K562 (cell line): ENCODE results near the gene ARFRP1. TPM values are rescaled to one million over a fixed set of nuclear protein-coding genes. Genes with fewer than 3 reads are reported as not detected.
A peak's percentile ranks its signal among the peaks of the same experiment; 100 is the strongest.

ENCODE experiments used
- EP300 ChIP-seq: IDR thresholded peaks from 2 replicates; pipeline ENCODE4 v1.6.1; 2012; ENCODE audit warnings: low read length, improper control_type of control experiment
- ESRRB ChIP-seq: fragments of 250-450 bp; sonication (Bioruptor Pico); IDR thresholded peaks from 2 replicates; pipeline ENCODE4 v1.5.0; 2020; ENCODE audit warnings: mild to moderate bottlenecking, moderate library complexity, borderline replicate concordance
- GABPB1 ChIP-seq: sonication (generic); formaldehyde crosslinking; IDR thresholded peaks from 2 replicates; pipeline ENCODE4 v1.8.0; 2022; ENCODE audit warnings: mild to moderate bottlenecking, missing genetic modification reagents
- KLF13 ChIP-seq: fragments of 450-650 bp; IDR thresholded peaks from 2 replicates; pipeline ENCODE4 v1.6.1; 2016; ENCODE audit warnings: missing genetic modification characterization, low read depth, mild to moderate bottlenecking, missing compliant biosample characterization, moderate library complexity, borderline replicate concordance
- L3MBTL2 ChIP-seq: fragments of 450-650 bp; IDR thresholded peaks from 2 replicates; pipeline ENCODE4 v1.6.1; 2016; ENCODE audit warnings: mild to moderate bottlenecking, moderate library complexity
- NCOA2 ChIP-seq, 2 experiments: fragments of 450-650 bp; IDR thresholded peaks; 2 replicates each; pipeline ENCODE4 v1.6.1; 2018; ENCODE audit warnings: mild to moderate bottlenecking in 2 of 2, moderate library complexity in 1 of 2; ENCODE audit not compliant: partially characterized antibody in 2 of 2
- NCOA4 ChIP-seq: fragments of 450-650 bp; IDR thresholded peaks from 2 replicates; pipeline ENCODE4 v1.6.1; 2018; ENCODE audit warnings: mild to moderate bottlenecking; ENCODE audit not compliant: partially characterized antibody
- NR2C2 ChIP-seq, 2 experiments: fragments of 200-800 bp in 1 of 2; sonication (Bioruptor generic) in 1 of 2; sonication (generic) in 1 of 2; formaldehyde crosslinking in 1 of 2; IDR thresholded peaks; 2 replicates each; pipeline versions ENCODE4 v1.6.1 to v1.8.0; 2016 to 2022; ENCODE audit warnings: mild to moderate bottlenecking in 1 of 2, missing compliant biosample characterization in 1 of 2, missing genetic modification characterization in 1 of 2, missing genetic modification reagents in 1 of 2
- NUFIP1 ChIP-seq: fragments of 450-650 bp; IDR thresholded peaks from 2 replicates; pipeline ENCODE4 v1.6.1; 2018; ENCODE audit not compliant: partially characterized antibody
- PCBP2 ChIP-seq: fragments of 200-400 bp; formaldehyde crosslinking; IDR thresholded peaks from 2 replicates; pipeline ENCODE4 v1.6.1; 2018; ENCODE audit warnings: low read length, low read depth, mild to moderate bottlenecking, moderate library complexity; ENCODE audit not compliant: poor library complexity, severe bottlenecking
- RAD21 ChIP-seq, 2 experiments: fragments of 250-450 bp in 1 of 2; fragments of 450-650 bp in 1 of 2; sonication (Bioruptor Pico) in 1 of 2; formaldehyde crosslinking in 1 of 2; IDR thresholded peaks in 1 of 2; conservative IDR thresholded peaks in 1 of 2; 2 replicates each; pipeline versions ENCODE4 v1.4.0 to v1.8.0; 2020 to 2022; ENCODE audit warnings: mild to moderate bottlenecking in 2 of 2, moderate library complexity in 1 of 2
- SIRT6 ChIP-seq: IDR thresholded peaks from one replicate; pipeline ENCODE4 v1.6.1; 2012; ENCODE audit warnings: low read depth, mild to moderate bottlenecking, control low read depth, inconsistent platforms, low read length, moderate library complexity
- SP2 ChIP-seq: IDR thresholded peaks from 2 replicates; pipeline ENCODE4 v1.6.1; 2011; ENCODE audit warnings: mild to moderate bottlenecking, low read depth, low read length, moderate library complexity; ENCODE audit not compliant: poor library complexity, severe bottlenecking; ENCODE audit errors: extremely low read depth
- ZBTB1 ChIP-seq: sonication (generic); formaldehyde crosslinking; IDR thresholded peaks from 2 replicates; pipeline ENCODE4 v1.8.1; 2023; ENCODE audit warnings: missing genetic modification reagents, low read depth, mild to moderate bottlenecking, borderline replicate concordance
- ZC3H11A ChIP-seq: IDR thresholded peaks from 2 replicates; pipeline ENCODE4 v1.6.1; 2012; ENCODE audit warnings: low read depth, low read length, improper control_type of control experiment
- polyA plus RNA-seq, 8 experiments: library from polyadenylated mRNA; depleted of rRNA in 4 of 8; stranded (reverse) in 5 of 8; unstranded in 3 of 8; fragments of >200 nt; fragmentation: Nextera tagmentation in 2 of 8; fragmentation: Illumina TruSeq in 1 of 8; extraction: Ambion mirVana in 2 of 8; extraction: Trizol in 1 of 8; gene quantifications; 2 replicates each; pipeline versions ENCODE4 v1.2.1 to v1.2.3, GENCODE V29; 2011 to 2014; ENCODE audit warnings: inconsistent platforms in 1 of 8, missing spikeins in 1 of 8
- total RNA-seq, 7 experiments: library from RNA; depleted of rRNA in 6 of 7; stranded (reverse); fragments of >200 nt in 6 of 7; fragmentation: Illumina TruSeq in 2 of 7; extraction: Trizol in 2 of 7; gene quantifications; 2 replicates each; pipeline versions ENCODE4 v1.2.1 to v1.2.3, GENCODE V29; 2011 to 2021; ENCODE audit warnings: low replicate concordance in 1 of 7
- TF ChIP-seq, protein P1 (sequence below): sonication (generic); formaldehyde crosslinking; IDR thresholded peaks from 2 replicates; pipeline ENCODE4 v1.8.1; 2023; ENCODE audit warnings: mild to moderate bottlenecking, missing genetic modification reagents
- TF ChIP-seq, protein P2 (sequence below): sonication (generic); formaldehyde crosslinking; IDR thresholded peaks from 2 replicates; pipeline ENCODE4 v1.8.1; 2023; ENCODE audit warnings: mild to moderate bottlenecking, missing genetic modification reagents
- TF ChIP-seq, protein P3 (sequence below), 2 experiments: fragments of 450-650 bp in 1 of 2; sonication (generic) in 1 of 2; formaldehyde crosslinking in 1 of 2; IDR thresholded peaks in 1 of 2; conservative IDR thresholded peaks in 1 of 2; 2 replicates each; pipeline versions ENCODE4 v1.6.1 to v1.8.1; 2016 to 2023; ENCODE audit warnings: mild to moderate bottlenecking in 2 of 2, moderate library complexity in 2 of 2, inconsistent platforms in 1 of 2, missing genetic modification reagents in 1 of 2
- TF ChIP-seq, protein P4 (sequence below): IDR thresholded peaks from 2 replicates; pipeline ENCODE4 v1.6.1; 2011; ENCODE audit not compliant: insufficient read length; ENCODE audit errors: extremely low read depth

Gene ARFRP1
- total and polyA plus RNA-seq, 9 of the 15 experiments (the other 6 are each of a cell fraction or from before 2014, with no cell fraction given), result 2.2 to 78.9 (median 37.3) TPM

DNA sequence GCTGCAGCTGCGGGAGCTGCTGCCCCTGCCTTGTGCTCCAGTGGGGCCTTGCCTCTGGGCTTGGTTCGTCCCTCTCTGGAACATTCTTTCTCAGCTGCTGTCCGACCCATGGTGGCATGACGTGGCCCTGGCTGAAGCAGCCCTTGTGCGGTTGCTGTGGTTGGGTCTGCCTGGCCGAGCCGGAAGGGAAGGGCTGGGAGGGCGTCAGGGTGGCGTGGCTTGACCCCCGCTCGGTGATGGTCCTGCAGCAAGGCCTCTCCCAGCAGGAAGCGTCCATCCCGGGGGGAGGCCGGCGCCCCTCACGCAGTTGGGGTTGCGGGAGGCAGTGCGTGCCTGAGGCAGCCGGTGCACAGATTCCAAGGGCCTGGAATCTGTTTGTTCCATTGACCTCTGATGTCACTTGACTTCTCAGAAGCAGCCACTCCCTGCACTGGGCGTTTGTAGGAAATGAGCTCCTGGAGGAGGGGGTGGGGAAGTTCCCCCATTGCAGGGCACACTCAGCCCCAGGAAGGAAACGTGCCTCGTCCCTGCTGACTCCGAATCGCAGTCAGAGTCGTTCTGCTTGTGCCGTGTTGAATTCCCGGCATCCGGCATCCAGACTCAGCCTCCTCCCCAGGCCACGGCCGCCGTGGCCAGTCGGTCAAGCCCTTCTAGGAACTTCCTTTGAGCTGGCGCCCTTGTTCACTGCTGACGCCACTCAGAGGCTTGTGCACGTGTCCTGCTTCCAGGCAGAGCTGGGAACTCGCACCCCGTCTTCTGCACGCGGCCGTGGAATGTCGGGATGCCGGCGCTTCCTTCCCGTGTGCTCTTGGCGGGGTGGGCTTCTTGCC is 21.1 kb downstream of the ARFRP1 start (continued):
- TF ChIP-seq GABPB1 (CRISPR knock-in tag) (peak; percentile 26; the same call in 1 of the 2 replicates), NUFIP1 (no peak), ESRRB (CRISPR knock-in tag) (no peak), NR2C2 (CRISPR knock-in tag; IDR thresholded peaks at IDR 0.05) (0 out of 2 replicates have a peak, but pooled peaks have one; percentile 12), NR2C2 (tag; IDR thresholded peaks at IDR 0.05) (0 out of 2 replicates have a peak, but pooled peaks have one; percentile 21), NCOA2 (IDR thresholded peaks at IDR 0.05; ENCODE audit: partially characterized antibody in 2 of 2) (no peak), NCOA4 (no peak), SP2 (no peak), L3MBTL2 (0 out of 2 replicates have a peak, but pooled peaks have one; percentile 14), SIRT6 (no peak), PCBP2 (no peak), RAD21 (CRISPR knock-in tag; conservative IDR thresholded peaks at IDR 0.05 in 1 of 2, IDR thresholded peaks at IDR 0.05 in 1 of 2) (no peak), EP300 (no peak), ZC3H11A (no peak), KLF13 (tag) (no peak), ZBTB1 (CRISPR knock-in tag) (peak; percentile 89)
- TF ChIP-seq, protein P1, sequence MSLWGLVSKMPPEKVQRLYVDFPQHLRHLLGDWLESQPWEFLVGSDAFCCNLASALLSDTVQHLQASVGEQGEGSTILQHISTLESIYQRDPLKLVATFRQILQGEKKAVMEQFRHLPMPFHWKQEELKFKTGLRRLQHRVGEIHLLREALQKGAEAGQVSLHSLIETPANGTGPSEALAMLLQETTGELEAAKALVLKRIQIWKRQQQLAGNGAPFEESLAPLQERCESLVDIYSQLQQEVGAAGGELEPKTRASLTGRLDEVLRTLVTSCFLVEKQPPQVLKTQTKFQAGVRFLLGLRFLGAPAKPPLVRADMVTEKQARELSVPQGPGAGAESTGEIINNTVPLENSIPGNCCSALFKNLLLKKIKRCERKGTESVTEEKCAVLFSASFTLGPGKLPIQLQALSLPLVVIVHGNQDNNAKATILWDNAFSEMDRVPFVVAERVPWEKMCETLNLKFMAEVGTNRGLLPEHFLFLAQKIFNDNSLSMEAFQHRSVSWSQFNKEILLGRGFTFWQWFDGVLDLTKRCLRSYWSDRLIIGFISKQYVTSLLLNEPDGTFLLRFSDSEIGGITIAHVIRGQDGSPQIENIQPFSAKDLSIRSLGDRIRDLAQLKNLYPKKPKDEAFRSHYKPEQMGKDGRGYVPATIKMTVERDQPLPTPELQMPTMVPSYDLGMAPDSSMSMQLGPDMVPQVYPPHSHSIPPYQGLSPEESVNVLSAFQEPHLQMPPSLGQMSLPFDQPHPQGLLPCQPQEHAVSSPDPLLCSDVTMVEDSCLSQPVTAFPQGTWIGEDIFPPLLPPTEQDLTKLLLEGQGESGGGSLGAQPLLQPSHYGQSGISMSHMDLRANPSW (CRISPR knock-in tag), result no peak
- TF ChIP-seq, protein P2, sequence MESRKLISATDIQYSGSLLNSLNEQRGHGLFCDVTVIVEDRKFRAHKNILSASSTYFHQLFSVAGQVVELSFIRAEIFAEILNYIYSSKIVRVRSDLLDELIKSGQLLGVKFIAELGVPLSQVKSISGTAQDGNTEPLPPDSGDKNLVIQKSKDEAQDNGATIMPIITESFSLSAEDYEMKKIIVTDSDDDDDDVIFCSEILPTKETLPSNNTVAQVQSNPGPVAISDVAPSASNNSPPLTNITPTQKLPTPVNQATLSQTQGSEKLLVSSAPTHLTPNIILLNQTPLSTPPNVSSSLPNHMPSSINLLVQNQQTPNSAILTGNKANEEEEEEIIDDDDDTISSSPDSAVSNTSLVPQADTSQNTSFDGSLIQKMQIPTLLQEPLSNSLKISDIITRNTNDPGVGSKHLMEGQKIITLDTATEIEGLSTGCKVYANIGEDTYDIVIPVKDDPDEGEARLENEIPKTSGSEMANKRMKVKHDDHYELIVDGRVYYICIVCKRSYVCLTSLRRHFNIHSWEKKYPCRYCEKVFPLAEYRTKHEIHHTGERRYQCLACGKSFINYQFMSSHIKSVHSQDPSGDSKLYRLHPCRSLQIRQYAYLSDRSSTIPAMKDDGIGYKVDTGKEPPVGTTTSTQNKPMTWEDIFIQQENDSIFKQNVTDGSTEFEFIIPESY (CRISPR knock-in tag), result peak; percentile 75
- TF ChIP-seq, protein P3, sequence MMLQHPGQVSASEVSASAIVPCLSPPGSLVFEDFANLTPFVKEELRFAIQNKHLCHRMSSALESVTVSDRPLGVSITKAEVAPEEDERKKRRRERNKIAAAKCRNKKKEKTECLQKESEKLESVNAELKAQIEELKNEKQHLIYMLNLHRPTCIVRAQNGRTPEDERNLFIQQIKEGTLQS (IDR thresholded peaks at IDR 0.05), result 0 out of 2 replicates have a peak, but pooled peaks have one; percentile 10
- TF ChIP-seq, protein P3 (CRISPR knock-in tag; conservative IDR thresholded peaks at IDR 0.05), result no peak
- TF ChIP-seq, protein P4, sequence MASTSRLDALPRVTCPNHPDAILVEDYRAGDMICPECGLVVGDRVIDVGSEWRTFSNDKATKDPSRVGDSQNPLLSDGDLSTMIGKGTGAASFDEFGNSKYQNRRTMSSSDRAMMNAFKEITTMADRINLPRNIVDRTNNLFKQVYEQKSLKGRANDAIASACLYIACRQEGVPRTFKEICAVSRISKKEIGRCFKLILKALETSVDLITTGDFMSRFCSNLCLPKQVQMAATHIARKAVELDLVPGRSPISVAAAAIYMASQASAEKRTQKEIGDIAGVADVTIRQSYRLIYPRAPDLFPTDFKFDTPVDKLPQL, result no peak
